ENCODE measurements around the gene COBLL1.
"Not testable (repeated sequence)": the region's sequence is repeated elsewhere in the genome, so short reads cannot be mapped to it uniquely, and the experiment has no call there.

COBLL1 gene, protein sequence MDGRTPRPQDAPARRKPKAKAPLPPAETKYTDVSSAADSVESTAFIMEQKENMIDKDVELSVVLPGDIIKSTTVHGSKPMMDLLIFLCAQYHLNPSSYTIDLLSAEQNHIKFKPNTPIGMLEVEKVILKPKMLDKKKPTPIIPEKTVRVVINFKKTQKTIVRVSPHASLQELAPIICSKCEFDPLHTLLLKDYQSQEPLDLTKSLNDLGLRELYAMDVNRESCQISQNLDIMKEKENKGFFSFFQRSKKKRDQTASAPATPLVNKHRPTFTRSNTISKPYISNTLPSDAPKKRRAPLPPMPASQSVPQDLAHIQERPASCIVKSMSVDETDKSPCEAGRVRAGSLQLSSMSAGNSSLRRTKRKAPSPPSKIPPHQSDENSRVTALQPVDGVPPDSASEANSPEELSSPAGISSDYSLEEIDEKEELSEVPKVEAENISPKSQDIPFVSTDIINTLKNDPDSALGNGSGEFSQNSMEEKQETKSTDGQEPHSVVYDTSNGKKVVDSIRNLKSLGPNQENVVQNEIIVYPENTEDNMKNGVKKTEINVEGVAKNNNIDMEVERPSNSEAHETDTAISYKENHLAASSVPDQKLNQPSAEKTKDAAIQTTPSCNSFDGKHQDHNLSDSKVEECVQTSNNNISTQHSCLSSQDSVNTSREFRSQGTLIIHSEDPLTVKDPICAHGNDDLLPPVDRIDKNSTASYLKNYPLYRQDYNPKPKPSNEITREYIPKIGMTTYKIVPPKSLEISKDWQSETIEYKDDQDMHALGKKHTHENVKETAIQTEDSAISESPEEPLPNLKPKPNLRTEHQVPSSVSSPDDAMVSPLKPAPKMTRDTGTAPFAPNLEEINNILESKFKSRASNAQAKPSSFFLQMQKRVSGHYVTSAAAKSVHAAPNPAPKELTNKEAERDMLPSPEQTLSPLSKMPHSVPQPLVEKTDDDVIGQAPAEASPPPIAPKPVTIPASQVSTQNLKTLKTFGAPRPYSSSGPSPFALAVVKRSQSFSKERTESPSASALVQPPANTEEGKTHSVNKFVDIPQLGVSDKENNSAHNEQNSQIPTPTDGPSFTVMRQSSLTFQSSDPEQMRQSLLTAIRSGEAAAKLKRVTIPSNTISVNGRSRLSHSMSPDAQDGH

DNA sequence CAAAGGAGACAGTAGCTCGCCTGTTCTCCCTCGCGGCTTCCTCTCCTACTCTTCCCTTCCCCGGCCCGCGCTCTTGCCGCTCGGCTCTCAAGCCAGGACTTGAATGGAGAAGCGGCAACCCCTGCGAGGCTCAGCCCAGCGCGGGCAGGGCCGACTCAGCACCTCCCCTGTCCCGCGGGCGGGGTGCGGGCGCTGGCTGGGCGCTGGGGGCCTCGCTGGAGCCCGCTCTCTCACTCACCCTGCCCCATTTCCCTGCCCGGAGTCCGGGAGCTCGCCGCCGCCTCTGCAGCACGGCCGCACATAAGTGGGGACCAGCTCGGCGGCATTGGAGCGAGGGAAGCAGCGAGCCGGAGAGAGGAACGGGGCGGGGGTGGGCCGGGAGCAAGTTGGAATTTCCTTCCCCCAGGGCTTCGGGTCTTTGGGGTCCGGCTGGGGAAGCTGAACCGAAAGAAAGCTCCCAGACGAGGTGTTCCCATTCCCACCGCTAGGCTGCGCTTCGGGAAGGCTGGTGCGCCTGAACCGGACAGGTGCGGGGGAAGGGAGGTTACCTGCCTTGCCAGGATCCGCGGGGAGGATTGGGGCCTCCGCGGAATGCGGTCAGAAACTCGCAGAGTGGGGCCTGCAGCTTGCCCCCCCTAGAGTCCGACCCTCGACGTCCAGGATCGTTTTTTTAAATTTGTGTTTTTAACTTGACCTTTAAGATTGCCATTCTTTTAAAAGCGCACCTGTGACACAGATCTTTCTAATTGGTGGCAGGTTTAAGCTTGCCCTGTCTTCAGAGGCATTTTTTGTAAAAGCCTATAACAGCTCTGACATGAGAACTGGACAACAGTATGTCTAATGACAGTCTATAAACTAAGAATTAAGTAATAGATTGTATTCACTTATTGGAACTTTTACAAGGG, at the start of gene COBLL1:
Gene COBLL1 (minus strand): TSS at position 105 of the 905 bp plus-strand sequence. CDS start 627 bp downstream, outside the sequence.
- DNase-seq (ENCODE audit: low read depth in 2 of 2) = peak in 1 of 2 donors; percentile 14

DNA sequence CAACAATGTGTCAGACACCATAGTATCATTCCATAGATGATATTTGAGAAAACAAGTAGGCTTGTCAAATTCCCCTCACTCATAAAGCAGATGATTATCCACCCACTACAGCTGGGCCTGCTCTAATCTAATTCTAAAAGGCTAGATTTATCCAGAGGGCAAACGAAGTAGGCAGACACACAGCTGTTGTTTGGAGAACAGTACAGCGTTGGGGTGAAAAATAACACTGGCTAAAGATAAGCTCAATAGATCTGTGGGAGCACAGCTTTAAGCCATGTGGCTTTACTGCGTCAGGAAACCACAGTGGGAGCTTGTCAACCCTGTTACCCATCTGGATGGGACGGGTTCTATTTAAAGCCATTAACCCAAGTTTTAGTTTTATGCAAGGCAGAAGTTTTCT, 48.9 kb upstream of the COBLL1 start:
- DNase-seq (ENCODE audit: low read depth in 2 of 2) = no peak

DNA sequence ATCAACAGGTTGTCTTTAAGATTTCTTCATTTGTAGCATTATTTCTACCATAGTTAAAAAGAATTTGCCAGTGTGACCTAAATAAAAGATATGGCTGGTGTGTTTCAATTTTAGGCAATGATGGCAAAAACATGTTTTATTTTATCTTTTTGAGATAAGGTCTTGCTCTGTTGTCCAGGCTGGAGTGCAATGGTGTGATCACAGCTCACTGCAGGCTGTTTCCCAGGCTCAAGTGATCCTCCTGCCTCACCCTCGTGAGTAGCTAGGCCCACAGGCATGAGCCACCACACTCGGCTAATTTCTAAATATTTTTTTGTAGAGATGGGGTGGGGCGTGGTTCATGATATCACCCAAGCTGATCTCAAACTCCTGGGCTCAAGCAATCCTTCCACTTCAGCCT, 47.0 kb upstream of the COBLL1 start:
- no peak for DNase-seq (ENCODE audit: low read depth in 2 of 2)

DNA sequence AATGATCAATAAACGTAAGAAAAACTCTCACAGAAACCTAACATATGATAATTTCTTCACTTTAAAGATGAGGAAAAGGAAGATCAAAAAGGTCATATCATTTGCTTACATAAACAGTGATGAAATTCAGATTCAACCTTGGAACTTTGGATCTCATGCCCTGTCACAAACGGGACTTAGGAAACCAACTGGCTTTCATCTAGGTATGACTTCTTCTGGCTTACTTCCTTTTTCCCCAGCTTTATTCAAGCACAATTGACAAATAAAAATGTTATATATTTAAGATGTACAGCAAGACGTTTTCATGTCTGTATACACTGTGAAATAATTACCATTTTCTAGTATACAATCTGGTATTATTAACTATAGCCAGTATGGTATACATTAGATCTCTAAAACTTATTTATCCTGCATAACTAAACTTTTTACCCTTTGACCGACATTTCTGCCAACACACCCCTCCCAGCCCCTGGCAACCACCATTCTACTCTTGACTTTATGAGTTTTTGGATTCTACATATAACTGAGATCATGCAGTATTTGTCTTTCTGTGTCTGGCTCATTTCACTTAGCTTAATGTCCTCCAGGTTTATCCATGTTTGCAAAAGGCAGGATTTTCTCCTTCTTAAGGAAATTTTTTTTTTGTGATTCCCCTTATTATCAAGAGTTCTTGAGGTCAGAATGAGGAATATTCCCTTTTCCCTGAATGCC, 46.0 kb upstream of the COBLL1 start:
- DNase-seq (ENCODE audit: low read depth in 2 of 2) = no peak

DNA sequence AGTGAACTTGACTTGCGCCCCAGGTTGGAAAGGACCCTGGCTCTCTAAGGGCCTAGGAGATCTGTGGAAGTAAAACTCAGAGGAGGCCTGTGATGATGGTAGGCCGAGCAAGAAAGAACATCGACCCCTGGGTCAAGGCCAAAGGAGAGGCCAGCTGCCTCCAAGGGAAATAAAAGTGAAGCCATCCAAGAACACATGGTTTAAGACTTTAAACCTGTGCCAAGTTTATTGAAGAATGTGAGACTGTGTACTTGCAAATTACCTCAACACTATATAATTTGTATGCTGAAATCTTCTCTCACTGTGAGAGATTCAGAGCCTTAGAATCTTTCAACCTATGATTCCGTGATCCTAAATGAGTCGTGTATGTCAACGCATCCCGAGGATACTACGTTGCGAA, 40.7 kb upstream of the COBLL1 start:
- DNase-seq (ENCODE audit: low read depth in 2 of 2) = no peak

DNA sequence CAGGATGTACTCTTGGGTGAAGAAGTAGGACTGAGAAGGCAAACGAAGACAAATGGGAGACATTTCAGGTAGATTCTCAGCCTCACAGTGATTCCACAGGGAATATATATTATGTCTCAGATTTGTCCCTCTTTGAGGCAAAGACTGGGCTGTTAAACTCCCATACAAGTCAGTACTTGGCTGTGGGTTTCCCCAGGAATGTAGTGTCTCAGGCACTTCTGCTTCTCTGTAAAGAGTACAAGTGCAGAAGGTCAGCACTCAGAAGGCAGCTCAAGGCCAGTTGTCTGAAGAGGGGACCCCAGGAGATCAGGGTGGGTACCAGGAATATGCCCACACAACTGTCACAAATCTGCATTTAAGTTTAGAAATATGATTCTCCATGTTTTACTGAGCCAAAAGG, 39.9 kb upstream of the COBLL1 start:
- no peak for DNase-seq (ENCODE audit: low read depth in 2 of 2)

DNA sequence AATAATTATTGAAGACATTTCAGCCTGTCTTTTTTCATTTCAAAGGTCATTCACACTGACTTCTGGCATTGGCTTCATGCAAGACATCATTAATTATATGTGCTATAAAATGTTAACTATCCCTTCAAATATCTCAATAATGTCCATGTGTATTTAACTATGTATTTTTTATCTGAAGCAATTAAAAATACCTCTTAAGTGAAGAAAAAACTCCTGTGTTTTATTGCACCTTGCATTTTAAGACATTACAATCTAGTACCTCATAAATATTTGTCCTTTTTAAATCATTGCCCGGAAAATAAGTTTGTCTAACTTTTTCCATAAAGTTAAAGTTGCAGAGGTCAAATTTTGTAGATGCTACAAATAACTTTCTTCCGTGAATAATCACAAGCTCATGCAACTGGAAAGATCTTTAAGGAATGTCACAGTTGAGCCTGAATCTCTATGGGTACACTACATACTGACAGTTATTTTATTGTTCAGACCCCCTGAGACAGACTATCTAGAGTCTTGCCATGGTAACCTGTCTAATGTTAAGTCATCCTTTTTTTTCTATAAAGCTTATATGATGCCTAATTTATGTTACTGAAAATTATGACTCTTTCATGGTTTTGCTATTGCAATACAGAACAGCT, 38.4 kb upstream of the COBLL1 start:
- no peak for DNase-seq (ENCODE audit: low read depth in 2 of 2)

DNA sequence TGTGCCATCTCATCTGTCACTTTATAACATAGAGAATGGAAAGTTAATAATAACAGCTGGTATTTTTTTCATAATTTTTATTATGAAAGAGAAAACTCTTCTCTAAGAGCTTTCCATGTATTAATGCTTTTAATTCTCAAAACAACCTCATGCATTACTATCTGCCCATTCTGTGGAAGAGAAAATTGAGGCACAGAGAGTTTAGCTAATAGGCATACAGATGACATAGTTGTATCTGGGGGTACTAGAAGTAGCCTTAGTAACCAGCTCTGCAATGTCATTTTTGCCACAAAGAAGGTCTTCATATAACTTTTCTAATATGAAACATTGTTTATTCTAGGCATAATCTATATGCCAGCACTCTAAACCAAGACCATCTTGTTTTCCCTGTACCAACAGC, 36.3 kb upstream of the COBLL1 start:
- no peak for DNase-seq (ENCODE audit: low read depth in 2 of 2)

DNA sequence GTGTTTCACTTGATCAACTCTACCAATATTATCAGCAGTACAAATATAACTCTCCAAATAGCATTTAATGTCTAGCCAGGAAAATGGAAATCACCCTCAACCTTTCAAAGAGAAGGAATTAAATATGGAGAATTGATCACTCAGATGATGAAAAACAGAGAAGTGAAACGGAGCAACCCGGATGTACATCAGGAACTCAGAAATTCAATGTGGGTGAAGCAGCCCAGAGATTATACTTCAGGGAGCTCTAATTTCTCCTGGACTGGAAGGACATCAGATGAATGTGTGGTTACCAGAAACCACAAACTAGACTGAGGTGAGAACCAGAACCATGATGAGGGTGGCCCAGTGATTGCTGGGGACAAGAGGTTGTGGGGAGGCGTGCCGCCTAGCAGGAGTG, 35.5 kb upstream of the COBLL1 start:
- DNase-seq (ENCODE audit: low read depth in 2 of 2) = no peak

DNA sequence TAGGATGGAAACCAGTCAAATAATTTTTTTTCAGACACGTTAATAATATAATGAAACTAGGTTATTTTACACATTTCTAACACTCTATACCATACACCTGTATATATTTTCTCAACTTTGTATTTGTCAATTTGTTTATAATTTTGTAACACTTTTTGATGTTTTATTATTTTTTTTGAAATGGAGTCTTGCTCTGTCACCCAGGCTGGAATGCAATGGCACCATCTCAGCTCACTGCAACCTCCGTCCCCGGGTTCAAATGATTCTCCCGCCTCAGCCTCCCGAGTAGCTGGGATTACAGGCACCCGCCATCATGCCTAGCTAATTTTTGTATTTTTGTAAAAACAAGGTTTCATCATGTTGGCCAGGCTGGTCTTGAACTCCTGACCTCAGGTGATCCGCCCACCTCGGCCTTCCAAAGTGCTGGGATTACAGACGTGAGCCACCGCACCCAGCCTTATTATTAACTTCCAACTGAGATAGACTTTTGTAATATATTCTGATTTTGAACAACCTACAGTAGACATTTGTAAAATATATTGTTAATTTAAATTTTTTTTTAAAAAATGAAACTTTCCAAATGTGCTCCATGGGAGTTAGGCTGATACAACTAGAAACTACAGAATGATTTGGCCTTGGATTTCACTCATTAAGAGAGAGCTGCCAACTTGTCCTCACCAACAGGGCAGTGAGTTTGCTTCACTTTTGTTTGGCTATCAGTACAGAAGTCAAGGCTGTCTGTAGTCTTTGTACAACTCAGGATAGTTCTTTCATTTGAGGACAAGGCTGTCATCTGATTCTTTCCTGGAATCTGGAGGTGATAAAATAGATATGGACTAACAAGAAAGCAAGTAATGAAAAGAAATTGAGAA, 33.9 kb upstream of the COBLL1 start:
- no peak for DNase-seq (ENCODE audit: low read depth in 2 of 2)

DNA sequence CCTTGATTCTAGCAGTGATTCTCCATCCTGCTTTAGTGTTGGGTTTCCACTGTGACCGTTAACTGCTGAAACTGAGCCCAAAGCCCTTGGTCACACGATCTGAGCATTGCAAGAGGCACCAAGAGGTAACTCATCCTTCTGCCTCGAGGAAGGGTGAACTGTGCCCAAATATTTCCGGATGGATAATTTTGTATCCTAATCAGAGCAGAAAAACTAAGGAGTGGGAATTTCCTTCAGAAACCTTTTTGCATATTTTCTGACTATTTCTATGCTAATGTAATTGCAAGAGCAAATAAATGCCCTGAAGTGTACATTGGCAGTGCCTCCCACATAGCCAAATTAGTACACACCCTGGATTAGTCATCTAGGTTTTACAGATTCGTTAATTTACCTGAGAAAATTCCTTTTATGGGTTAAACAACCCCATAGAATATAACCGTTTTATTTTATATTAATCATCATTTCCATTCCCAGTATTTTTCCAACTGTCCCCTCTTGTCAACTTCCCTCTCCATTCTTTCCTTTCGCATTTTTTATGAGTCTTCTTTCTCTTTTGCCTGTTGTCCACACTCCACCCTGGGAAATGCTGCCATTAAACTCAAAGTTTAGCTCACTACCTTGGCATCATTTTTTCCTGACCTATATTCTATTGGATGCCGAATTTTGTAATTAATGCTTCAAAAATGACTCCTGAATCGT, 31.7 kb upstream of the COBLL1 start:
- DNase-seq (ENCODE audit: low read depth in 2 of 2) = no peak

DNA sequence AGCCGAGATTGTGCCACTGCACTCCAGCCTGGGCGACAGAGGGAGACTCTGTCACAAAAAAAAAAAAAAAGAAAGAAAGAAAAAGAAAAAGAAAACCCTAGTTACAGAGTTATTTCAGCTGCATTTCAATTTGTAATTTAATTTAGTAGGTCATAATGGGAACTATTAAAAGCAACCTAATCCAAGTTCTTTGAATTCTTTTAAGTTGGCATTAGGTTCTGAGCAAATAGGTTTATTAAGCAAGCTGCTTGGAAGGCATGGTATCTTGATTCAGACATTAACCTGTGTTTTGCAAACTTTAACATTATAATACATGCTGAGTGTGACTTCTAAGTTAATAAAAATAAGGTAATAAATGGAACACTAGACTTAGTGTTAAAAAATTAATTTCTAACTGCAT, 29.8 kb upstream of the COBLL1 start:
- no peak for DNase-seq (ENCODE audit: low read depth in 2 of 2)

DNA sequence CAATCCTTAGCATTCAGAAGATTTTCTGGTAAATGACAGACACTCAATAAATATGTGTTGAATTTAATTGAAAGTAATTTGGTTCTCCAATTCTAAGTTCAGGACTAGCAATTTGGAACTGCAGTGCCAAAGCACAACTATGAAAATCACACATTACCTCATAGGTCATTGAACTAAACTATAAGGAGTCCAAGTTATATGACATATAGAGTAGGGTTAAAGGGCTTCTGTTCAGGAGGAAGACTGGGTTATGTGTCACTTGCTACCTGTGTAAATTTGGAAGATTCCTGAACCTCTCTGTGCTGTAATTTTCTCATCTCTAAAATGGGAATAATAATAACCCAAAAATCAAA, 27.8 kb upstream of the COBLL1 start:
- DNase-seq (ENCODE audit: low read depth in 2 of 2) = no peak

DNA sequence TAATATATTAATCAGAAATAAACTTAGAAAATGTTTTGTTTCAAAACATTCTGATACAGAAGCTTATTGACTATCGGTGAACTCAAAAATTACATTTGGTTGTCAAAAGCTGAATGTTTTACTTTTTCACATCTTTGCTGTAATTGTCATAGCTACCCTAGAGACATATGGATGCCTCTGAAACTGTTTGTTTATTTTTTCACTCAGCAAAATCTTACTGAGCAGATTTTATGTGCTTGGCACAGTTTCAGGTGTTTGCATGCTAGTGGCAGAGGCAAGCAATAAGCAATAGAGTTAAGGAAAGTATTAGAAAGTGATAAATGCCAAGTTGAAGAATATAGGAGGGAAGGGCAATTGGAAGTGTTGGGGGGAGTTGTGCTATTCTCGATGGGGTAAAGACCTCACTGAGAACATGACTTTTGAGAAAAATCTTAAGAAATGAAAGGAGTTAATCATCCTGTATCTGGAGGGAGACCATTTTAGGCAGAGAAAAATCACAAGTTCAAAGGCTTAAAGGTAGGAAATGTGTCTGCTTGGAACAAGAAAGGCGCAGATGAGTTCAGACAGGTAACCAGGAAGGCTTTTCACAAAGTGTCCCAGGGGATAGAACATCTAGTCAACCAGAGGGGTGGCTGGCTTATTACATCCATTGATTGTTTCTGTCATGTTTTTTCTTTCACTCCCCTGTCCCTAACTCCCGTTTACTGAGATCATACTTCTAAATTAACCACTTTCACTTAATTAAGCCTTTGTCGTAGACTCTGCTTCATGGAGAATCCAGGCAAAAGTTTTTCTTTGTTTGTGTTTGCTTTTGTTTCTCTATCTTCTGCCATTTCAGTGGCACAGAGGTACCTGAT, 27.2 kb upstream of the COBLL1 start:
- DNase-seq (ENCODE audit: low read depth in 2 of 2) = no peak

DNA sequence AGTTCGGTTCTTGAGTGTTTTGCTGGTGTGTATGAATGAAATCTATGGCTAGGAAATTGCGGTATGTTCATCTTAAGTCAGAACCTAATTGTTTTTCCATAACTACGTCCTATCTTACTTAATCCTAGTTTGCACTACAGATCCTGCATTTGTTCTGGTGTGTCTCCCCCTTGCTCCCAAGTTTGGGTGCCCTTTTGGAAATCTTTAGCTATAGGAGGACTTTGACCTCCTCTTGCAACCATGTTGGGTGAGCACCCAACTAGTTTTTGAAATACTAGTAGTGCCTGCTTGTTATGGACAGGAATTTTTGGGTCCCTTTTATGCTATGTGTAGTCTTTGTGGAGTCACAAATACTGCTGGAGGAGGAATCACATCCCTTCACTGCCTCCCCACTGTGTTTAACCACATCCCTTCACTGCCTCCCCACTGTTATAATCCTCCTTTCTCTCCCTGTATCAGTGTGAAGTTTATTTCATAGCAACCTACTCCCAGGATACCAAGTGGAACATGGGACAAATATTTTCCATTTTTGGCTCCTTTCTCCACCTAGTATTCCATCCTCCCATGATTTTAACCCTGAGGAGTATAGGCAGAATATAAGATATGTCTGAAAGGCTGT, 26.3 kb upstream of the COBLL1 start:
- DNase-seq (ENCODE audit: low read depth in 2 of 2) = no peak

DNA sequence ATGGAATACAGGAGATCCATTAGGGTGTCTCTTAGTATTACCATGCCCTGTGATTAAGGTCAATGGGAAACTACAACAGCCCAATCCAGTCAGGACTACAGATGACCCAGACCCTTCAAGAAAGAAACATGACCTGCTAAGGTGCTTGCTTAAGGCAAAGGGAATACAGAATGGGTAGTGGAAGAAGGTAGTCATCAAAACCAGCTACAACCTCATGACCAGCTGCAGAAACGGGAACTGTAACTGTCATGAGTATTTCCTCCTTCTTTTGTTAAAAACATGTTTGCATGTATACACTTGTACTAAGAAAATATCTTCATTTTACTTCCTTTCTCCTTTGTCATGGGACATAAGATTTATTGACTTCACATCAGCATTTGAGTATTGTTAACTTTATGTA, 24.8 kb upstream of the COBLL1 start:
- DNase-seq (ENCODE audit: low read depth in 2 of 2) = not testable (repeated sequence)

DNA sequence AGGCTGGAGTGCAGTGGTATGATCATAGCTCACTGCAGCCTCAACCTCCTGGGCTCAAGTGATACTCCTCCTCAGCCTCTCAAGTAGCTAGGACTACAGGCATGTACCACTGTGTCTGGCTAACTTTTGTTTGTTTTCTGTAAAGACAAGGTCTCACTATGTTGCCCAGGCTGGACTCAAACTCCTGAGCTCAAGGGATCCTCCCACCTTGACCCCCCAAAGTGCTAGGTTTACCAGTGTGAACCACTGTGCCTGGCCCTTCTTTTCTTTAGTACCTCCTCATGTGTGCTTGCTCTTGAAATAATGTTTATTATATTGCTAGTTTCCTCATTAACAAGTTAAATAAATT, 19.0 kb upstream of the COBLL1 start:
- DNase-seq (ENCODE audit: low read depth in 2 of 2) = no peak
